Kidney (tissue), 14 donors: ENCODE measurements around the gene SLC1A1. TPM values are rescaled to one million over a fixed set of nuclear protein-coding genes. Genes with fewer than 3 reads are reported as not detected.

Source experiments
- DNase-seq, 5 donors: peaks; one replicate each; pipeline ENCODE4 v3.0.0-alpha.2; 2013 to 2020
- FAIRE-seq: peaks from 2 replicates; lab custom pipeline; 2012; peaks lifted over from hg19 to GRCh38; lab: Jason Lieb, UNC
- H3K27ac ChIP-seq, 2 donors: one replicate each; pipeline ENCODE4 v1.7.0; 2013; ENCODE audit warnings: low read depth in 2 of 2, low read length in 2 of 2, inconsistent platforms in 1 of 2
- H3K27me3 ChIP-seq: one replicate; pipeline ENCODE4 v1.7.1; 2013; ENCODE audit warnings: low read length, inconsistent platforms; ENCODE audit not compliant: control insufficient read depth, insufficient read depth
- H3K36me3 ChIP-seq, 3 donors: one replicate each; pipeline versions ENCODE4 v1.7.0 to v1.7.1; 2013; ENCODE audit warnings: low read length in 3 of 3, control low read depth in 1 of 3, inconsistent platforms in 1 of 3; ENCODE audit not compliant: insufficient read depth in 3 of 3, control insufficient read depth in 2 of 3
- H3K4me1 ChIP-seq, 3 donors: one replicate each; pipeline versions ENCODE4 v1.7.0 to v1.7.1; 2013; ENCODE audit warnings: low read length in 3 of 3, inconsistent platforms in 1 of 3, low read depth in 1 of 3; ENCODE audit not compliant: control insufficient read depth in 2 of 3, insufficient read depth in 2 of 3
- H3K4me3 ChIP-seq, 3 donors: one replicate each; pipeline versions ENCODE4 v1.7.0 to v1.8.1; 2013; ENCODE audit warnings: low read length in 3 of 3, control low read depth in 1 of 3, inconsistent platforms in 1 of 3
- H3K9ac ChIP-seq, 3 donors: one replicate each; pipeline versions ENCODE4 v1.7.0 to v1.7.1; 2013; ENCODE audit warnings: low read length in 3 of 3, control low read depth in 1 of 3, inconsistent platforms in 1 of 3
- H3K9me3 ChIP-seq, 3 donors: one replicate each; pipeline versions ENCODE4 v1.7.0 to v1.7.1; 2013; ENCODE audit warnings: low read length in 3 of 3, control low read depth in 1 of 3, inconsistent platforms in 1 of 3; ENCODE audit not compliant: control insufficient read depth in 2 of 3, insufficient read depth in 1 of 3
- intact Hi-C: fragments of 100-400 bp; cut with DNase I; formaldehyde crosslinking; loops from one replicate; pipeline ENCODE4 v1.11.1; 2022
- polyA plus RNA-seq: library from polyadenylated mRNA; stranded (reverse); fragments of 350-450 nt; fragmentation: Illumina TruSeq; extraction: RNeasy Lipid Tissue Mini Kit (QIAGEN cat#74804); gene quantifications from one replicate; pipeline ENCODE4 v1.2.3, GENCODE V29; 2014; ENCODE audit warnings: low read depth, low replicate concordance; ENCODE audit not compliant: insufficient read depth
- total RNA-seq: library from RNA; stranded (reverse); fragmentation: NEBNext Ultra II Directional; extraction: Animal tissue kit (Norgen Biotek cat#: 25700); gene quantifications from one replicate; pipeline ENCODE4 v1.2.1, GENCODE V29; 2021
- TF ChIP-seq, protein P1 (sequence below): IDR thresholded peaks from 3 replicates; pipeline ENCODE4 v1.5.1; 2012; ENCODE audit warnings: mild to moderate bottlenecking, moderate library complexity, borderline replicate concordance; ENCODE audit not compliant: insufficient read depth; ENCODE audit errors: extremely low read depth
- donor health status: control.
- donor health status: control.
- donor health status: control.
- donor health status: control.
- donor health status: control.
- donor health status: DM: yes; HTN: yes; CAD: no.
- donor health status: Normal renal cell carcinoma (clear cell type).

Gene SLC1A1
- total and polyA plus RNA-seq, 2 donors from 2014 or later, result 19.0 to 19.6 TPM

DNA sequence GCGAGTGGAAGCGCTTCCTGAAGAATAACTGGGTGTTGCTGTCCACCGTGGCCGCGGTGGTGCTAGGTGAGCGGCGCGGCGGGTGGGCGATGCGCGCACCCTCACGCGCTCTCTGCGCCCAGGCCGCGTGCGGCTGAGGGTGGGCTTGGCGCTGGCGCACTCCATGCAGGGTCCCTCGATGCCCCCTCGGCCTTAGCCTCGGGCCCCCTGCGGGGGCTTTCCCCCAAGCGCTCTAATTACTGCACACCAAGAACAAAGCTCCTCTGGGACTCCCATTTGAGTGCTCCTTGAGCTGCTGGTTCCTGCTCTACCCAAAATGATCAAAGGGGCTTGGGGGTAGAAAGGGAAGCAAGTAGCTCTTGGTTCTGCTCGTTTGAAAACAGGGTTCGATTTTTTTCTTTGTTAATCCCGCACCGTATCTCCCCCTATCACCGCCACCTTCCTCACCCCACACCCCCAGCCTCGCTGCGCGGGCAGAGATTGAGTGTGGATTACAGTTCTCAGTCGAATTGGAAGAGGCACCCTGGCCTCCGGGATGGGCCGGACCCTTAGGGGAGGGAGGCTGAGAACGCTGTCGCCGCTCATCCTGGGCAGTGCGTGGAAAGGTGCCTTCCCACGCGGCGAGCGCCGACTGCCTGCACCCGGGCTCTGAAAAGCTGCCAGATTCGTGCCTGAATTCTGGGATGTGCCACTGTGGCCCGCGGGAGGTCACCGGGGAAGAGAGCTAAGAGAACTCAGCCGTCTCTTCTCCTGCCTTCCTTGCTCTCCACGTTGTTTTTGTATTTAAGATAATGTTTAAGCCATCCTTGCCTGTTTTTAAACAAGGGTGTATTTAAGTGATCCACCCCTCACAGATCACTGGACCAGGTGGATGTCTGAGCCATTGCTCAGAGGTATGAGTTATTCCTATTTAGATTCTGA, 697 bp downstream of the SLC1A1 start:
- FAIRE-seq (no peak), DNase-seq (peak in 4 of 5 donors; percentile 16 to 75 (median 32))
- TF ChIP-seq, protein P1, sequence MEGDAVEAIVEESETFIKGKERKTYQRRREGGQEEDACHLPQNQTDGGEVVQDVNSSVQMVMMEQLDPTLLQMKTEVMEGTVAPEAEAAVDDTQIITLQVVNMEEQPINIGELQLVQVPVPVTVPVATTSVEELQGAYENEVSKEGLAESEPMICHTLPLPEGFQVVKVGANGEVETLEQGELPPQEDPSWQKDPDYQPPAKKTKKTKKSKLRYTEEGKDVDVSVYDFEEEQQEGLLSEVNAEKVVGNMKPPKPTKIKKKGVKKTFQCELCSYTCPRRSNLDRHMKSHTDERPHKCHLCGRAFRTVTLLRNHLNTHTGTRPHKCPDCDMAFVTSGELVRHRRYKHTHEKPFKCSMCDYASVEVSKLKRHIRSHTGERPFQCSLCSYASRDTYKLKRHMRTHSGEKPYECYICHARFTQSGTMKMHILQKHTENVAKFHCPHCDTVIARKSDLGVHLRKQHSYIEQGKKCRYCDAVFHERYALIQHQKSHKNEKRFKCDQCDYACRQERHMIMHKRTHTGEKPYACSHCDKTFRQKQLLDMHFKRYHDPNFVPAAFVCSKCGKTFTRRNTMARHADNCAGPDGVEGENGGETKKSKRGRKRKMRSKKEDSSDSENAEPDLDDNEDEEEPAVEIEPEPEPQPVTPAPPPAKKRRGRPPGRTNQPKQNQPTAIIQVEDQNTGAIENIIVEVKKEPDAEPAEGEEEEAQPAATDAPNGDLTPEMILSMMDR, result no peak
- H3K4me3 ChIP-seq, result peak overlapping the region; percentile 52 to 89 (median 70)
- peak overlapping the region in 2 of 3 donors; percentile 11 to 88 for H3K9ac ChIP-seq
- H3K27me3 ChIP-seq, result no peaks in the 10 kb centered on the region
- H3K4me1 ChIP-seq, result peaks cover 0 to 9% (median 0%) of the 10 kb centered on the region in 3 donors
- H3K27ac ChIP-seq, result peak overlapping the region; percentile 57 to 79
- H3K9me3 ChIP-seq, result no peaks in the 10 kb centered on the region
- intact Hi-C loops, result no loop called here
- no peaks in the 10 kb centered on the region for H3K36me3 ChIP-seq

DNA sequence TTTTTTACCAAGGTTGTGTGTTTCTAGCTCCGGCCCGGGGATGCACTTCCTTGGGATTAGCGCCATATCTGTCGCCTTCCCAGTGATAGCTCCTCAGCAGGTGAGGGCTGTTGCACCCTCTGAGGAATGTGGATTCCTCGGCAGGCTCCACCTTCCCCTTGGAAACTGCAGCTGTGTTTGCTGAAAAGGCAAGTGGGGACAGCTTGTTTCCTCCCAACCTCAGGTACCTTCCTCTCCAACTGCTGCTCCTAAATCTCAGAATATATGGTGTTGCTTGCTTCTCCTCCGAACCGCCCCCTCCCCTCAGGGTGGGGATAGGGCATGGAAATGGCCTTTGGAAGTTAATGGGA, 1.3 kb downstream of the SLC1A1 start:
- intact Hi-C loops, result no loop called here
- H3K9ac ChIP-seq, result peak overlapping the region in 1 of 3 donors; percentile 88
- no peak for FAIRE-seq
- no peaks in the 10 kb centered on the region for H3K9me3 ChIP-seq
- H3K4me1 ChIP-seq, result peaks cover 0 to 11% (median 0%) of the 10 kb centered on the region in 3 donors
- DNase-seq, result peak in 4 of 5 donors; percentile 32 to 49 (median 37)
- H3K27me3 ChIP-seq, result no peaks in the 10 kb centered on the region
- TF ChIP-seq, protein P1, result no peak
- H3K27ac ChIP-seq, result peak overlapping the region; percentile 57 to 79
- H3K36me3 ChIP-seq, result no peaks in the 10 kb centered on the region
- peak overlapping the region; percentile 52 to 89 (median 70) for H3K4me3 ChIP-seq

DNA sequence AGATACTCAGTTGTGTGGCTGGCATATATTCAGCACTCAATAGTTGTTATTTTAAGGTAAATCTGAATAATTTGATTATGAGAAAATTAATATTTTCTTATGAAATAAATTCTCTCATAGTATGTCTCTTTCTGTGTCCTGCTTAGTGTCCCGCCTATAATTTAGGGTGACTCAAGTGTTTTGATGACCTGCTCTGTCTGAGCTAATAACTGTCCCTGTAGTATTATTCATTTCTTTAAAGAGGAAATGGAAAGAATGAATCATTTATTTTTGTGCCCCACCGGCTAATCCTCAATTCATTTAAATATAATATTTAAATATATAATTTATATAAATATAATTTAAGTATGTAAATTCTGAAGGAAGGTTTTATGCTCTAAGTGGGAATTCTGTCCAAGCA, 4.1 kb downstream of the SLC1A1 start:
- no peaks in the 10 kb centered on the region for H3K27me3 ChIP-seq
- H3K27ac ChIP-seq, result no peak overlapping the region
- H3K9ac ChIP-seq, result no peak overlapping the region
- H3K4me1 ChIP-seq, result peaks cover 0 to 11% (median 2%) of the 10 kb centered on the region in 3 donors
- H3K36me3 ChIP-seq, result no peaks in the 10 kb centered on the region
- intact Hi-C loops, result no loop called here
- no peak overlapping the region for H3K4me3 ChIP-seq
- no peaks in the 10 kb centered on the region for H3K9me3 ChIP-seq
- DNase-seq (no peak), FAIRE-seq (no peak)
- TF ChIP-seq, protein P1, result no peak
